AG04450 (cell line): ENCODE results near the gene DAGLA. TPM values are rescaled to one million over a fixed set of nuclear protein-coding genes. Genes with fewer than 3 reads are reported as not detected.

Experiments
- CTCF ChIA-PET: fragments of 300-600, 350-600 bp; formaldehyde crosslinking; extraction: SDS; loops from one replicate; lab custom pipeline; 2022; ENCODE audit warnings: antibody characterized with exemption, inconsistent platforms; lab: Charles Lee
- POLR2A ChIA-PET: fragments of 350-600 bp; formaldehyde crosslinking; extraction: SDS; loops from one replicate; lab custom pipeline; 2021; ENCODE audit warnings: antibody characterized with exemption, inconsistent platforms; lab: Yijun Ruan, JAX
- DNase-seq: peaks from one replicate; pipeline ENCODE4 v3.0.0-alpha.2; 2011; ENCODE audit warnings: low read depth, low spot score
- H3K27ac ChIP-seq: one replicate; pipeline ENCODE4 v1.5.1; 2012; ENCODE audit warnings: low read depth, low read length, control low read depth
- H3K27me3 ChIP-seq: one replicate; pipeline ENCODE4 v1.6.0; 2012; ENCODE audit warnings: low read length; ENCODE audit not compliant: control insufficient read depth, insufficient read depth
- H3K4me3 ChIP-seq: 2 replicates; pipeline ENCODE4 v1.5.1; 2011; ENCODE audit warnings: mild to moderate bottlenecking, low read depth, low read length, control low read depth
- H3K9me3 ChIP-seq: 2 replicates; pipeline ENCODE4 v1.5.1; 2012; ENCODE audit warnings: low read length; ENCODE audit not compliant: control insufficient read depth, insufficient read depth
- polyA plus RNA-seq: library from polyadenylated mRNA; depleted of rRNA; stranded (reverse); fragments of >200 nt; gene quantifications from 2 replicates; pipeline ENCODE4 v1.2.3, GENCODE V29; 2011
- TF ChIP-seq, protein P1 (sequence below): IDR thresholded peaks from 2 replicates; pipeline ENCODE4 v1.5.1; 2011; ENCODE audit warnings: low read depth, low read length, control low read depth, inconsistent platforms

The DAGLA gene
- polyA plus RNA-seq, 1 experiment: 1.1 TPM

DNA sequence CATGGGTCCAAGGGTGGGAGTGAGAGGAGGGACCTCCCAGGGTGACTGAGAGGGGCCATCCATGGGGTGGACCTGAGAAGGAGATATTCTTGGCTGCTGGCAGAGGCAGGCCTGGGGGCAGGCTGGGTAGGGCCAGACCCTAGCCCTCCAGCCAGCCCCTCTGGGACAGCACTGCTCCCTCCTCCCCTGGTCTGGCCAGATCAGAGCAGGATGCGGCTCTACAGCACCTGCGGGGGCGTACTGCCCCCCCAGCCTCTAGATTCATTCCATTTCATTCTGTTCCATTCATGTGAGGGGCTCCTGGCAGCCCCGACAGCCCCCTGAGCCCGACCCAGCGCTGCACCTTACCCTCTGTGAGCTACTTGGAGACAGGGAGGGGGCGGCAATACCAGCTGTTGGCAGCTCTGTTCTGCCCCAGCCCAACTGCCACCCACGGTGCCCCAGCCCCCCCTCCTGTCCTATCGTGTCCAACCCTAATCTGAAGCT, 37.9 kb downstream of the DAGLA start:
- Histone ChIP-seq H3K27me3 (peaks cover 13% of the 10 kb centered on the region), H3K27ac (peak overlapping the region; percentile 31), H3K4me3 (peak overlapping the region; percentile 65), H3K9me3 (no peaks in the 10 kb centered on the region)
- ChIA-PET POLR2A (interaction anchor here (0.5 to 1.6 kb wide), 4 partner anchors 15 to 1069 kb away, joined by 3 to 10 read pairs (median 4); partner anchors contain the start of gene TMEM179B), CTCF (interaction anchor here (0.8 to 2.3 kb wide), 6 partner anchors 15 to 272 kb away, joined by 3 to 18 read pairs (median 4); no protein-coding TSS in a partner anchor)
- TF ChIP-seq, protein P1, sequence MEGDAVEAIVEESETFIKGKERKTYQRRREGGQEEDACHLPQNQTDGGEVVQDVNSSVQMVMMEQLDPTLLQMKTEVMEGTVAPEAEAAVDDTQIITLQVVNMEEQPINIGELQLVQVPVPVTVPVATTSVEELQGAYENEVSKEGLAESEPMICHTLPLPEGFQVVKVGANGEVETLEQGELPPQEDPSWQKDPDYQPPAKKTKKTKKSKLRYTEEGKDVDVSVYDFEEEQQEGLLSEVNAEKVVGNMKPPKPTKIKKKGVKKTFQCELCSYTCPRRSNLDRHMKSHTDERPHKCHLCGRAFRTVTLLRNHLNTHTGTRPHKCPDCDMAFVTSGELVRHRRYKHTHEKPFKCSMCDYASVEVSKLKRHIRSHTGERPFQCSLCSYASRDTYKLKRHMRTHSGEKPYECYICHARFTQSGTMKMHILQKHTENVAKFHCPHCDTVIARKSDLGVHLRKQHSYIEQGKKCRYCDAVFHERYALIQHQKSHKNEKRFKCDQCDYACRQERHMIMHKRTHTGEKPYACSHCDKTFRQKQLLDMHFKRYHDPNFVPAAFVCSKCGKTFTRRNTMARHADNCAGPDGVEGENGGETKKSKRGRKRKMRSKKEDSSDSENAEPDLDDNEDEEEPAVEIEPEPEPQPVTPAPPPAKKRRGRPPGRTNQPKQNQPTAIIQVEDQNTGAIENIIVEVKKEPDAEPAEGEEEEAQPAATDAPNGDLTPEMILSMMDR: no peak
- DNase-seq: no peak

DNA sequence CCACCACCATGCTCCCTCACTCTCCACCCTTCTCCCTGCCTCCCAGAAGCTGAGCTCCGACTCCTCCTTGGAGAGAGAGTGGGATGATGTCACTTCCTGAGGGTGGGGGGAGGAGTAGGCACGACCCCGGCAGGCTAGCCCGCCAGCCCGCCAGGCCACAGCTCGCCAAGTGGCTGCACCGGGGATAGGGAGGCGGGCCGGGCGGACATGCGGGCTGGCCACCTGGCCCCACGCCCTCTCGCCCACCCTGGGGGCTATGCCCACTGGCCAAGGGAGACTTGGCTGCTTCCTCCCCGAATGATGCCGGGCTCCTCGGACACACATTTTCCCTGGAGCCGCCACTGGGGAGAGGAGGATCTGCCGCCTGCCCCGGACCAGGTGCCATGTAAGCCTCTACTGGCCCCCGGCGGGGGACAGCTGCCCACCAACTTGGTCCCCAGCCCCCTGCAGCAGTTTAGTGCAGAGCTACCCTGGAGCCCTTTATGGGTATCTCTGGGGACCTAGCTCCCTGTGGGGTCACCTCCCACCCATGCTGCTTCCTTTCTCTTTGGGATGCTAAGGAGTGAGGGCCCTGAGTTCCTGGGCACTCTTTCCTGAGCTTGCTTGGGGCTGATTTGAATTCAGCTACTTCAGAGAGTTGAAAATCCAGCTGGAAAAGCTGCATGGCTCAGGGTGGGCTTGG, 38.6 kb downstream of the DAGLA start:
- peak overlapping the region; percentile 65 for H3K4me3 ChIP-seq

DNA sequence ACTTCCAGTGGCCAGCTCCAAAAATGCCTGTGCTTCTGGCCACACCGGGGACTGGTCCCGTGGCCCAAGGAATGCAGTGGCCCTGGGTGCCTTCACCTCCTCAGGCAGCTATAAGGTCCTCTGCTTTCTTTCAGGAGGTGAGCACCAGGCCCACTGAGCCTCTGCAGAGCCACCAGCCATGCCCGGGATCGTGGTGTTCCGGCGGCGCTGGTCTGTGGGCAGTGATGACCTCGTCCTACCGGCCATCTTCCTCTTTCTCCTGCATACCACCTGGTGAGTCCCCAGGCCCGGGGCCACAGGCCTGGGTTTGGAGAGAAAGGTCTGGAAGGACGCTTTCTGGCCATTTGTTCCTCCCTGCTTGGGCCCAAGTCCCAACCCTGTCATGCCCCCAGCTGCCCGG, 39.8 kb downstream of the DAGLA start:
- DNase-seq: no peak
- ChIA-PET CTCF (interaction anchor here (0.6 to 2.3 kb wide), 4 partner anchors 14 to 439 kb away, joined by 3 to 18 read pairs (median 5); no protein-coding TSS in a partner anchor), POLR2A (no interaction called here)
- H3K27ac ChIP-seq: no peak overlapping the region
- H3K27me3 ChIP-seq: peaks cover 10% of the 10 kb centered on the region
- TF ChIP-seq, protein P1: no peak
- no peaks in the 10 kb centered on the region for H3K9me3 ChIP-seq
- no peak overlapping the region for H3K4me3 ChIP-seq

More for the DNA sequence above, 38.6 kb downstream of the DAGLA start:
- DNase-seq: peak; percentile 38
- peaks cover 13% of the 10 kb centered on the region for H3K27me3 ChIP-seq
- POLR2A ChIA-PET: interaction anchor here (0.6 to 1.6 kb wide), 3 partner anchors 15 to 1069 kb away, joined by 3 to 10 read pairs (median 3); partner anchors contain the start of gene TMEM179B
- H3K9me3 ChIP-seq: no peaks in the 10 kb centered on the region
- TF ChIP-seq, protein P1: no peak
- CTCF ChIA-PET: interaction anchor here (0.8 to 2.3 kb wide), 6 partner anchors 15 to 272 kb away, joined by 3 to 18 read pairs (median 4); no protein-coding TSS in a partner anchor
- H3K27ac ChIP-seq: peak overlapping the region; percentile 39

DNA sequence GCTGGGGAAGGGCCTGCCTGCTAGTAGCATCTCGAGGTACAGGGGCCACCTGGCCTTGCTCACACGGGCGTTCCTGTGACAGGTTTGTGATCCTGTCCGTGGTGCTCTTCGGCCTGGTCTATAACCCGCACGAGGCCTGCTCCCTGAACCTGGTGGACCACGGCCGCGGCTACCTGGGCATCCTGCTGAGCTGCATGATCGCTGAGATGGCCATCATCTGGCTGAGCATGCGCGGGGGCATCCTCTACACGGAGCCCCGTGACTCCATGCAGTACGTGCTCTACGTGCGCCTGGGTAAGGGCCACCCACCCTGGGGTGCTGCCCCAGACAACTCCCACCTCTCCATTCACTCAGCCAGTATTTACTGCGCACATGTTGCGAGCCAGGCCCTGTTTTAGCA, 40.4 kb downstream of the DAGLA start:
- POLR2A ChIA-PET: no interaction called here
- TF ChIP-seq, protein P1: no peak
- Histone ChIP-seq H3K27ac (no peak overlapping the region), H3K27me3 (peaks cover 4% of the 10 kb centered on the region), H3K4me3 (no peak overlapping the region), H3K9me3 (no peaks in the 10 kb centered on the region)
- CTCF ChIA-PET: interaction anchor here (1.0 kb wide), 1 partner anchor 26 kb away, joined by 3 read pairs; no protein-coding TSS in a partner anchor
- DNase-seq: no peak

DNA sequence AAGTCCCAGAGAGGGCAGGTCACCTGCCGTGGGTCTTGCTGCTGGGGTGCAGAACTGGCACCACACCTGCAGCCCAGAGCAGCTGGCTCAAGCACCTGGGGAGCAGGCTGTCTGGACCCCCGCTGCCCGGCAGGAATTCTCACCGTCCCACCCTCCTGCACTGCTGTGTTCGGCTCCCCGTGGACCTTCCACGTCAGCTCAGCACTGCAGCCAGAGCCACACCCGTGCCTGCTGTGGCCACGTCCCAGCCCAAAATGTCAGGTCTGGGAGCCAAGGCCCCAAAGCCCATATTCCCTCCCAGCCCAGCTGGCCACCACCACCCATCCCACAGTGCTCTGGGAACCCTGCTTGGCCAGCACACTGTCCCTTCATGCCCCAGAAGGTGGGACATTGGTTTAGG, 44.2 kb downstream of the DAGLA start:
- Histone ChIP-seq H3K9me3 (no peaks in the 10 kb centered on the region; the same call in 1 of the 2 replicates), H3K27ac (no peak overlapping the region)
- POLR2A ChIA-PET: no interaction called here

More for the DNA sequence above, 44.2 kb downstream of the DAGLA start:
- CTCF ChIA-PET: interaction anchor here (2.9 kb wide), 1 partner anchor 9 kb away, joined by 18 read pairs; no protein-coding TSS in a partner anchor
- no peak overlapping the region for H3K4me3 ChIP-seq
- no peaks in the 10 kb centered on the region for H3K27me3 ChIP-seq
- DNase-seq: no peak
- TF ChIP-seq, protein P1: no peak
